ENCODE data around the gene SLAMF1. TPM values are rescaled to one million over a fixed set of nuclear protein-coding genes. Genes with fewer than 3 reads are reported as not detected.

SLAMF1 gene
- total RNA-seq, 4 donors from 2014 or later = 0.33 to 2.5 (median 0.76) TPM

- Histone ChIP-seq H3K27me3 (no peaks in the 10 kb centered on the region), H3K36me3 (no peaks in the 10 kb centered on the region), H3K9me3 (no peaks in the 10 kb centered on the region), H3K4me1 (no peaks in the 10 kb centered on the region), H3K4me3 (replicated peaks in 1 of 3) (no peak overlapping the region), H3K27ac (no peak overlapping the region)
- DNase-seq = no peak
- WGBS, 2 donors = 57 to 70% methylated on average over 1 of the region's 1 CpG
- TF ChIP-seq CTCF (IDR thresholded peaks at IDR 0.05) = no peak
- TF ChIP-seq POLR2A (IDR thresholded peaks at IDR 0.05) = no peak
- intact Hi-C loops (cut with DNase I) = no loop called here
Measured at GRCh38 chr1:160618327-160618726, 28.5 kb downstream of the SLAMF1 start.

- Histone ChIP-seq H3K36me3 (no peaks in the 10 kb centered on the region), H3K27me3 (no peaks in the 10 kb centered on the region), H3K4me1 (no peaks in the 10 kb centered on the region), H3K27ac (no peak overlapping the region), H3K4me3 (replicated peaks in 1 of 3) (no peak overlapping the region), H3K9me3 (no peaks in the 10 kb centered on the region)
- intact Hi-C loops (cut with DNase I) = no loop called here
- DNase-seq = no peak
- WGBS, 2 donors = 58 to 87% methylated on average over 2 of the region's 2 CpGs
- no peak for TF ChIP-seq POLR2A (IDR thresholded peaks at IDR 0.05)
- TF ChIP-seq CTCF (IDR thresholded peaks at IDR 0.05) = no peak
Measured at GRCh38 chr1:160615660-160616059, 31.2 kb downstream of the SLAMF1 start.

- intact Hi-C loops (cut with DNase I) = no loop called here
- Histone ChIP-seq H3K36me3 (no peaks in the 10 kb centered on the region), H3K27ac (no peak overlapping the region), H3K9me3 (no peaks in the 10 kb centered on the region), H3K4me3 (replicated peaks in 1 of 3) (no peak overlapping the region), H3K4me1 (no peaks in the 10 kb centered on the region), H3K27me3 (no peaks in the 10 kb centered on the region)
- 78 to 88% methylated on average over 5 of the region's 5 CpGs for WGBS, 2 donors
- DNase-seq = no peak
- TF ChIP-seq CTCF (IDR thresholded peaks at IDR 0.05) = no peak
- TF ChIP-seq POLR2A (IDR thresholded peaks at IDR 0.05) = no peak
Measured at GRCh38 chr1:160614410-160614809, 32.4 kb downstream of the SLAMF1 start.

GRCh38 chr1:160612613-160613218 lies 34.1 kb downstream of the SLAMF1 start:
- TF ChIP-seq POLR2A (IDR thresholded peaks at IDR 0.05) (no peak), CTCF (IDR thresholded peaks at IDR 0.05) (no peak)
- Histone ChIP-seq H3K4me1 (no peaks in the 10 kb centered on the region), H3K27me3 (no peaks in the 10 kb centered on the region), H3K27ac (no peak overlapping the region), H3K4me3 (replicated peaks in 1 of 3) (no peak overlapping the region), H3K36me3 (no peaks in the 10 kb centered on the region), H3K9me3 (no peaks in the 10 kb centered on the region)
- 76 to 86% methylated on average over 6 of the region's 6 CpGs for WGBS, 2 donors
- intact Hi-C loops (cut with DNase I) = no loop called here
- no peak for DNase-seq

GRCh38 chr1:160610569-160611242 lies 36.1 kb downstream of the SLAMF1 start:
- H3K36me3 ChIP-seq = no peaks in the 10 kb centered on the region
- no peak for DNase-seq
- no peaks in the 10 kb centered on the region for H3K9me3 ChIP-seq
- TF ChIP-seq CTCF (IDR thresholded peaks at IDR 0.05) = no peak
- TF ChIP-seq POLR2A (IDR thresholded peaks at IDR 0.05) = no peak
- H3K27ac ChIP-seq = no peak overlapping the region
- no peak overlapping the region for H3K4me3 ChIP-seq (replicated peaks in 1 of 3)
- no peaks in the 10 kb centered on the region for H3K27me3 ChIP-seq
- WGBS, 2 donors = 23 to 32% methylated on average over 1 of the region's 1 CpG
- intact Hi-C loops (cut with DNase I) = no loop called here
- H3K4me1 ChIP-seq = no peaks in the 10 kb centered on the region

Measured in thyroid gland (tissue), 4 donors.